Measurements from ENCODE around the gene ATE1.

DNA sequence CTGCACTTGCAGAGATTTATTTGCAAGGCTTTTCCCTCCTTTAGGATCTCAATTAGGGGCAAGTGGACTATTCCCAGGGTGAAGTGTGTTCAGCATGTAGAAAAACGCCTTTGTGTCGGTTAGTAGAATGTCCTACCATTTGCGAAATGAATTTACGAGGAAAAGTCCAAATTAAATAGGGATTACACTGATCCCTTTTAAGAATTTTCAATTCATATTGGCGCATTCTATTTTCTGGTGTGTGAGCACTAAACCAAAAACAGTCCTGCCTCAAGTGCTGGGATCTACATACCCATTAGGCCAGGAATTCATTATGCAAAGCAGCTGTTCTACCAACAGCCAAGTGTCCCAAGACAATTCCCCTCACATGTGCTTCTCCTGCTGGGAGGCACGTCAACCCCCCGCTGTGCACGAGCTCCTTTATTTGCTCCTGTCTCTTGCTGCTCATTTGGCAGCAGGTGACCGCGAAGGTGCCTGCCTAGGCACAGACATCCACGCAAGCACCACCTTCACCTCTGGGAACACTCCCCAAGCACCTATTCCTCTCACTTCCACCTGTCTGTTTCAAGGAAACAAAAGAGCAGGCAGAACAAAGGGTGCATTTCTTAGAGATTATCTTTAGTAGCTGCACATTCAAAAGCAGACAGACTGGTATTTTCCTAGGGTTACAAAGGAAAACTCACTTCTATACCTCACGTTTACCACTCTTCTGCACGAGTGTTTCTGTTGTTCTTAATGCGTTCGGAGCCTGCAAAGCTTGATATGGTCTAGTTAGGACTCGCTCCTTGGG lies 195.0 kb downstream of the ATE1 start:
- TF ChIP-seq POLR2AphosphoS5 (IDR thresholded peaks at IDR 0.05) (no peak), EP300 (IDR thresholded peaks at IDR 0.05) (no peak), POLR2A (IDR thresholded peaks at IDR 0.05) (no peak)
- TF ChIP-seq, protein P1, sequence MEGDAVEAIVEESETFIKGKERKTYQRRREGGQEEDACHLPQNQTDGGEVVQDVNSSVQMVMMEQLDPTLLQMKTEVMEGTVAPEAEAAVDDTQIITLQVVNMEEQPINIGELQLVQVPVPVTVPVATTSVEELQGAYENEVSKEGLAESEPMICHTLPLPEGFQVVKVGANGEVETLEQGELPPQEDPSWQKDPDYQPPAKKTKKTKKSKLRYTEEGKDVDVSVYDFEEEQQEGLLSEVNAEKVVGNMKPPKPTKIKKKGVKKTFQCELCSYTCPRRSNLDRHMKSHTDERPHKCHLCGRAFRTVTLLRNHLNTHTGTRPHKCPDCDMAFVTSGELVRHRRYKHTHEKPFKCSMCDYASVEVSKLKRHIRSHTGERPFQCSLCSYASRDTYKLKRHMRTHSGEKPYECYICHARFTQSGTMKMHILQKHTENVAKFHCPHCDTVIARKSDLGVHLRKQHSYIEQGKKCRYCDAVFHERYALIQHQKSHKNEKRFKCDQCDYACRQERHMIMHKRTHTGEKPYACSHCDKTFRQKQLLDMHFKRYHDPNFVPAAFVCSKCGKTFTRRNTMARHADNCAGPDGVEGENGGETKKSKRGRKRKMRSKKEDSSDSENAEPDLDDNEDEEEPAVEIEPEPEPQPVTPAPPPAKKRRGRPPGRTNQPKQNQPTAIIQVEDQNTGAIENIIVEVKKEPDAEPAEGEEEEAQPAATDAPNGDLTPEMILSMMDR (IDR thresholded peaks at IDR 0.05), result no peak
